Gastroesophageal sphincter (tissue), 3 donors: ENCODE results near the gene PLCB1.

Experiments used
- CTCF ChIP-seq, 4 experiments: fragments of 200-600 bp in 2 of 4; fragments of 450-650 bp in 2 of 4; sonication (generic) in 1 of 4; IDR thresholded peaks; one replicate each; pipeline ENCODE4 v1.5.1; 2017 to 2019; ENCODE audit warnings: antibody characterized with exemption in 4 of 4, mild to moderate bottlenecking in 2 of 4, moderate library complexity in 2 of 4
- EP300 ChIP-seq: sonication (generic); formaldehyde crosslinking; IDR thresholded peaks from one replicate; pipeline ENCODE4 v1.6.1; 2017; ENCODE audit warnings: antibody characterized with exemption, mild to moderate bottlenecking
- POLR2A ChIP-seq, 2 donors: fragments of 450-650 bp; IDR thresholded peaks; one replicate each; pipeline ENCODE4 v1.6.1; 2017; ENCODE audit warnings: antibody characterized with exemption in 2 of 2, mild to moderate bottlenecking in 2 of 2, moderate library complexity in 1 of 2
- POLR2AphosphoS5 ChIP-seq: sonication (generic); formaldehyde crosslinking; IDR thresholded peaks from one replicate; pipeline ENCODE4 v1.6.1; 2017; ENCODE audit warnings: antibody characterized with exemption

- TF ChIP-seq POLR2AphosphoS5 (no peak), CTCF (IDR thresholded peaks at IDR 0.05) (no peak), POLR2A (IDR thresholded peaks at IDR 0.05) (no peak), EP300 (no peak)
Observed at GRCh38 chr20:8663424-8663823, 531.4 kb downstream of the PLCB1 start.
